K562 (cell line): ENCODE measurements around the gene OR10G7. TPM values are rescaled to one million over a fixed set of nuclear protein-coding genes. Genes with fewer than 3 reads are reported as not detected.

Experiments used
- MYC ChIP-seq, 2 experiments: fragments of 250-450 bp in 1 of 2; sonication (Bioruptor Pico) in 1 of 2; IDR thresholded peaks; 2 replicates each; pipeline versions ENCODE4 v1.5.1 to v1.6.1; 2012 to 2021; ENCODE audit warnings: low read depth in 2 of 2, borderline replicate concordance in 1 of 2, improper control_type of control experiment in 1 of 2, low read length in 1 of 2, mild to moderate bottlenecking in 1 of 2, moderate library complexity in 1 of 2
- POLR2H ChIP-seq: IDR thresholded peaks from 2 replicates; pipeline ENCODE4 v1.6.1; 2016; ENCODE audit warnings: missing genetic modification characterization, low read depth, mild to moderate bottlenecking, control low read depth, missing compliant biosample characterization, moderate library complexity
- SMAD1 ChIP-seq: fragments of 150-350 bp; IDR thresholded peaks from 2 replicates; pipeline ENCODE4 v1.6.1; 2014; ENCODE audit warnings: low read length, low read depth; ENCODE audit not compliant: partially characterized antibody
- SREBF1 ChIP-seq: fragments of 150-350 bp; IDR thresholded peaks from 2 replicates; pipeline ENCODE4 v1.6.1; 2014; ENCODE audit warnings: antibody characterized with exemption, low read depth, low read length, borderline replicate concordance
- TFAP4 ChIP-seq: sonication (generic); formaldehyde crosslinking; IDR thresholded peaks from 2 replicates; pipeline ENCODE4 v1.8.0; 2022; ENCODE audit warnings: missing genetic modification reagents, mild to moderate bottlenecking, moderate library complexity, borderline replicate concordance
- THRAP3 ChIP-seq: fragments of 450-650 bp; IDR thresholded peaks from 2 replicates; pipeline ENCODE4 v1.6.1; 2016; ENCODE audit warnings: mild to moderate bottlenecking, inconsistent platforms, borderline replicate concordance
- ZBED1 ChIP-seq: IDR thresholded peaks from 2 replicates; pipeline ENCODE4 v1.6.1; 2014
- ZNF354B ChIP-seq: fragments of 250-450 bp; sonication (Bioruptor Pico); IDR thresholded peaks from 2 replicates; pipeline ENCODE4 v1.4.0; 2020
- polyA plus RNA-seq, 8 experiments: library from polyadenylated mRNA; depleted of rRNA in 4 of 8; stranded (reverse) in 5 of 8; unstranded in 3 of 8; fragments of >200 nt; fragmentation: Nextera tagmentation in 2 of 8; fragmentation: Illumina TruSeq in 1 of 8; extraction: Ambion mirVana in 2 of 8; extraction: Trizol in 1 of 8; gene quantifications; 2 replicates each; pipeline versions ENCODE4 v1.2.1 to v1.2.3, GENCODE V29; 2011 to 2014; ENCODE audit warnings: inconsistent platforms in 1 of 8, missing spikeins in 1 of 8
- total RNA-seq, 7 experiments: library from RNA; depleted of rRNA in 6 of 7; stranded (reverse); fragments of >200 nt in 6 of 7; fragmentation: Illumina TruSeq in 2 of 7; extraction: Trizol in 2 of 7; gene quantifications; 2 replicates each; pipeline versions ENCODE4 v1.2.1 to v1.2.3, GENCODE V29; 2011 to 2021; ENCODE audit warnings: low replicate concordance in 1 of 7
- TF ChIP-seq, protein P1 (sequence below), 2 experiments: fragments of 450-650 bp; IDR thresholded peaks; 2 replicates each; pipeline ENCODE4 v1.6.1; 2018; ENCODE audit warnings: mild to moderate bottlenecking in 2 of 2, low read depth in 1 of 2; ENCODE audit not compliant: partially characterized antibody in 2 of 2
- TF ChIP-seq, protein P2 (sequence below): fragments of 250-450 bp; sonication (Bioruptor Pico); IDR thresholded peaks from 2 replicates; pipeline ENCODE4 v1.4.0; 2020; ENCODE audit warnings: mild to moderate bottlenecking, moderate library complexity, borderline replicate concordance
- TF ChIP-seq, protein P3 (sequence below): IDR thresholded peaks from 2 replicates; pipeline ENCODE4 v1.6.1; 2011; ENCODE audit warnings: borderline replicate concordance, low read depth, mild to moderate bottlenecking, moderate library complexity, low read length; ENCODE audit not compliant: insufficient read depth, poor library complexity, severe bottlenecking

Gene OR10G7
- total and polyA plus RNA-seq, 9 of the 15 experiments (the other 6 are each of a cell fraction or from before 2014, with no cell fraction given), result not detected

- TF ChIP-seq ZBED1 (peak; percentile 71; the same call in 1 of the 2 replicates), POLR2H (tag) (0 out of 2 replicates have a peak, but pooled peaks have one; percentile 17), THRAP3 (no peak), SMAD1 (peak; percentile 61), SREBF1 (no peak), MYC (IDR thresholded peaks at IDR 0.05; ENCODE audit: low read depth, low read length) (peak; percentile 66; the same call in 1 of the 2 replicates), MYC (CRISPR knock-in tag; IDR thresholded peaks at IDR 0.05; ENCODE audit: borderline replicate concordance, low read depth) (no peak), TFAP4 (CRISPR knock-in tag) (peak; percentile 83), ZNF354B (no peak)
- TF ChIP-seq, protein P1, sequence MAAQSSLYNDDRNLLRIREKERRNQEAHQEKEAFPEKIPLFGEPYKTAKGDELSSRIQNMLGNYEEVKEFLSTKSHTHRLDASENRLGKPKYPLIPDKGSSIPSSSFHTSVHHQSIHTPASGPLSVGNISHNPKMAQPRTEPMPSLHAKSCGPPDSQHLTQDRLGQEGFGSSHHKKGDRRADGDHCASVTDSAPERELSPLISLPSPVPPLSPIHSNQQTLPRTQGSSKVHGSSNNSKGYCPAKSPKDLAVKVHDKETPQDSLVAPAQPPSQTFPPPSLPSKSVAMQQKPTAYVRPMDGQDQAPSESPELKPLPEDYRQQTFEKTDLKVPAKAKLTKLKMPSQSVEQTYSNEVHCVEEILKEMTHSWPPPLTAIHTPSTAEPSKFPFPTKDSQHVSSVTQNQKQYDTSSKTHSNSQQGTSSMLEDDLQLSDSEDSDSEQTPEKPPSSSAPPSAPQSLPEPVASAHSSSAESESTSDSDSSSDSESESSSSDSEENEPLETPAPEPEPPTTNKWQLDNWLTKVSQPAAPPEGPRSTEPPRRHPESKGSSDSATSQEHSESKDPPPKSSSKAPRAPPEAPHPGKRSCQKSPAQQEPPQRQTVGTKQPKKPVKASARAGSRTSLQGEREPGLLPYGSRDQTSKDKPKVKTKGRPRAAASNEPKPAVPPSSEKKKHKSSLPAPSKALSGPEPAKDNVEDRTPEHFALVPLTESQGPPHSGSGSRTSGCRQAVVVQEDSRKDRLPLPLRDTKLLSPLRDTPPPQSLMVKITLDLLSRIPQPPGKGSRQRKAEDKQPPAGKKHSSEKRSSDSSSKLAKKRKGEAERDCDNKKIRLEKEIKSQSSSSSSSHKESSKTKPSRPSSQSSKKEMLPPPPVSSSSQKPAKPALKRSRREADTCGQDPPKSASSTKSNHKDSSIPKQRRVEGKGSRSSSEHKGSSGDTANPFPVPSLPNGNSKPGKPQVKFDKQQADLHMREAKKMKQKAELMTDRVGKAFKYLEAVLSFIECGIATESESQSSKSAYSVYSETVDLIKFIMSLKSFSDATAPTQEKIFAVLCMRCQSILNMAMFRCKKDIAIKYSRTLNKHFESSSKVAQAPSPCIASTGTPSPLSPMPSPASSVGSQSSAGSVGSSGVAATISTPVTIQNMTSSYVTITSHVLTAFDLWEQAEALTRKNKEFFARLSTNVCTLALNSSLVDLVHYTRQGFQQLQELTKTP (IDR thresholded peaks at IDR 0.05; ENCODE audit: low read depth in 1 of 2, partially characterized antibody in 2 of 2), result peak in 1 of 2 experiments; percentile 85
- TF ChIP-seq, protein P2, sequence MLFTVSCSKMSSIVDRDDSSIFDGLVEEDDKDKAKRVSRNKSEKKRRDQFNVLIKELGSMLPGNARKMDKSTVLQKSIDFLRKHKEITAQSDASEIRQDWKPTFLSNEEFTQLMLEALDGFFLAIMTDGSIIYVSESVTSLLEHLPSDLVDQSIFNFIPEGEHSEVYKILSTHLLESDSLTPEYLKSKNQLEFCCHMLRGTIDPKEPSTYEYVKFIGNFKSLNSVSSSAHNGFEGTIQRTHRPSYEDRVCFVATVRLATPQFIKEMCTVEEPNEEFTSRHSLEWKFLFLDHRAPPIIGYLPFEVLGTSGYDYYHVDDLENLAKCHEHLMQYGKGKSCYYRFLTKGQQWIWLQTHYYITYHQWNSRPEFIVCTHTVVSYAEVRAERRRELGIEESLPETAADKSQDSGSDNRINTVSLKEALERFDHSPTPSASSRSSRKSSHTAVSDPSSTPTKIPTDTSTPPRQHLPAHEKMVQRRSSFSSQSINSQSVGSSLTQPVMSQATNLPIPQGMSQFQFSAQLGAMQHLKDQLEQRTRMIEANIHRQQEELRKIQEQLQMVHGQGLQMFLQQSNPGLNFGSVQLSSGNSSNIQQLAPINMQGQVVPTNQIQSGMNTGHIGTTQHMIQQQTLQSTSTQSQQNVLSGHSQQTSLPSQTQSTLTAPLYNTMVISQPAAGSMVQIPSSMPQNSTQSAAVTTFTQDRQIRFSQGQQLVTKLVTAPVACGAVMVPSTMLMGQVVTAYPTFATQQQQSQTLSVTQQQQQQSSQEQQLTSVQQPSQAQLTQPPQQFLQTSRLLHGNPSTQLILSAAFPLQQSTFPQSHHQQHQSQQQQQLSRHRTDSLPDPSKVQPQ (CRISPR knock-in tag), result 0 out of 2 replicates have a peak, but pooled peaks have one; percentile 27
- TF ChIP-seq, protein P3, sequence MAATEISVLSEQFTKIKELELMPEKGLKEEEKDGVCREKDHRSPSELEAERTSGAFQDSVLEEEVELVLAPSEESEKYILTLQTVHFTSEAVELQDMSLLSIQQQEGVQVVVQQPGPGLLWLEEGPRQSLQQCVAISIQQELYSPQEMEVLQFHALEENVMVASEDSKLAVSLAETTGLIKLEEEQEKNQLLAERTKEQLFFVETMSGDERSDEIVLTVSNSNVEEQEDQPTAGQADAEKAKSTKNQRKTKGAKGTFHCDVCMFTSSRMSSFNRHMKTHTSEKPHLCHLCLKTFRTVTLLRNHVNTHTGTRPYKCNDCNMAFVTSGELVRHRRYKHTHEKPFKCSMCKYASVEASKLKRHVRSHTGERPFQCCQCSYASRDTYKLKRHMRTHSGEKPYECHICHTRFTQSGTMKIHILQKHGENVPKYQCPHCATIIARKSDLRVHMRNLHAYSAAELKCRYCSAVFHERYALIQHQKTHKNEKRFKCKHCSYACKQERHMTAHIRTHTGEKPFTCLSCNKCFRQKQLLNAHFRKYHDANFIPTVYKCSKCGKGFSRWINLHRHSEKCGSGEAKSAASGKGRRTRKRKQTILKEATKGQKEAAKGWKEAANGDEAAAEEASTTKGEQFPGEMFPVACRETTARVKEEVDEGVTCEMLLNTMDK, result no peak
These were observed 38.7 kb upstream of the OR10G7 start (continued) for GRCh38 chr11:124079631-124080326.
